RPMI8226 (cell line): ENCODE measurements around the gene PHLDA3.
"Not testable (repeated sequence)": the region's sequence is repeated elsewhere in the genome, so short reads cannot be mapped to it uniquely, and the experiment has no call there.

Experiments used
- DNase-seq: peaks from one replicate; pipeline ENCODE4 v3.0.0-alpha.2; 2015

The PHLDA3 gene

GRCh38 chr1:201503397-201504176, 34.6 kb upstream of the PHLDA3 start:
- no peak for DNase-seq

- no peak for DNase-seq
Measured at GRCh38 chr1:201502511-201502857, 33.5 kb upstream of the PHLDA3 start.

- peak; percentile 89 for DNase-seq
Measured at GRCh38 chr1:201501812-201502510, 33.0 kb upstream of the PHLDA3 start.

DNA sequence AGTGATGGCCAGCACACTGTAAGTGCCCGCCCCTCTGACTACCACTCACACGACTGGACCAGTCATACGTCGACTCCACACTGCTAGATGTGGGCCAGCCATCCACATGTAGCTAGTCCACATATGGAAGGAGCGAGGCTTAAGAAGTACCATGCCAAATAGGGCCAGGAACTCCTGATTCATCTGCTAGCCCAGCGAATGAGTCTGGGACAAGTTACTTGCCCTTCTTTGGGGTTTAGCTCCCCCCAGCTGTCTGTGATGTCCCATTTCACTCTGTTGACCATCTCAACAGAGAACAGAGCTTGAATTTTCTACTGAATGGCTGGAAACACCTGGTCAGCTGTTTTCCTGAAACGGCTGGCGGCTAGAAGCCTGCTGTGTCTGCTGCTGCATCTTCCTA, 32.2 kb upstream of the PHLDA3 start:
- DNase-seq, result peak; percentile 18

DNA sequence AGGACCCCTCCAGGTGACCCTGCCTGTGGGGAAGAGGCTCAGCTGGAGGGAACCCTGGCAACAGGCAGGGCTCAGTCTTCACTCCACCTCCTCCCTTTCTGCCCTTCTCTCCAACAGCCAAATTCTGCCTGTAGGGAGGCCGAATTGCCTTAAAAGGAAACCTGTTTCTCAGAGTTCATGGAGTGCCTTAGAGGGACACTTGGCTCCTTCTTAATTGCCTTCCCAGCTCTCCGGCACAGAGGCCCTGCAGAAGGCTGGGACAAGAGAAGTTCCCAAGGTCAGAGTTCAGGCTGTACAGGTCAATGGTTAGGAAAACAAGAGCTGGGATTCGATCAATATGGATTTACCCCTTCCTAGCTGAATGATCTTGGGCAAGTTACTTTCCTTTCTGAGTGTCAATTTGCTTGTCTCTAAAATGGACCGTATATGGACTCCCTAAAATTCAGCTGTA, 31.7 kb upstream of the PHLDA3 start:
- no peak for DNase-seq

- DNase-seq, result no peak
Measured at GRCh38 chr1:201499795-201500669, 31.0 kb upstream of the PHLDA3 start.

DNA sequence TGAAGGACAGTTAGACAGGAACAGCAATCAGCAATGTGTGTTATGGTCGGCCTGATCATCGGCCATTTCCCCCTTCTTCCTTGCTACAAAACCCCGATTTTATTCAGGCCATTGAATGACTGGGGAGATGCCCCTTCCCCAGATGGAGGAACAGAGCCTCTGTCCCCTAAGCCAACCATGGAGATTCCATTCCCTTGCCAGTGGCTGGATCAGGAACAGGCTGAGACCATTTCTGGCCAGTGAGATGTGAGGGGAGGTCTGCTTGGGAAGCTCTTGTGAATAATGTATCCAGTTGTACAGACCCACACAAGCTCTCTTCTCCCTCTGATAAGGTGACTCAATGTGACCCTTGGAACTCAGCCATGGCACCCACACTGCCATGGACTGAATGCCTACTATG, 30.2 kb upstream of the PHLDA3 start:
- DNase-seq, result no peak

GRCh38 chr1:201498621-201499020, 29.6 kb upstream of the PHLDA3 start:
- DNase-seq, result no peak

DNA sequence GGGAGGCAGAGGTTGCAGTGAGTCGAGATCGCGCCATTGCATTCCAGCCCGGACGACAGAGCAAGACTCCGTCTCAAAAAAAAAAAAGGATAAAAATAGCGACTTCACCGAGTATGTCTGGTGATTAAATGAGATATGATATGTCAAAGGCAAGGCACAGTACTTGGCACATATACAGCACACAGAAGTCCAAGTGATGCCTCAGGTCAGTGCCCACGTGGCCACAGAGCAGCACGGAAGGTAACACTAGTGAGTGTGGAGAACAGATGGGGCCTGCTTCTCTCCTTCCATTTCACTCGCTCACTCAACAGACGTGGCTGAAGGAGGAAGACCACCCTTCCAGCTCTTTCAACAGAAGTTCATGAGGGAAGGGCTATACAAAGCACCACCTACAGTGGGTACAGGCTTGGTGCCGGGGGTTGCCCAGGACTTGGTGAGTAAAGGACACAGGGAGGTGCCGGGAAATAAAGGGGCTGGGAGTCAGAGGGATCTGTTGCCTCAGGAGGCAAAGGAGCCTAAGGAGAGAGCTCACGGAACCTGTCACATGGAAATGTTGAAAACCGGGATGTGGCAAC, 29.0 kb upstream of the PHLDA3 start:
- DNase-seq, result no peak

DNA sequence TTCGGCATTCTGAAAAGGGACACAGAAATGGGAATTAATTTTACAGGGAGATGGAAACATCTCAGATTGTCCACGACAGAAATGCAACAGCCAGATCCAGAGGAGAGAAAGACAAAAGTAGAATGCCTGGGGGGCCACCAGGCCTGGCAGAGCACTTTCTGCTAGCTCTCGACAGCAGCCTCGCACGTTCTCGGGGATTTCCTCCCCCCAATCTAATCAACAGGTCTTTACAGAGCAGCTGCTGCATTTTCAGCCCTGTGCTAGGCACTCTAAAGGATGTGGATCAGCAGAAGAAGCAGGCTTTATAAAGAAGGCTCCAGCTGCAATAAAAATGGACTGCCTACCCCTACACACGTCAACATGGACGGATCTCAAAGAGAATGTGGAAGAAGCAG, 27.3 kb upstream of the PHLDA3 start:
- no peak for DNase-seq

- DNase-seq, result no peak
Measured at GRCh38 chr1:201495551-201496295, 26.7 kb upstream of the PHLDA3 start.

DNA sequence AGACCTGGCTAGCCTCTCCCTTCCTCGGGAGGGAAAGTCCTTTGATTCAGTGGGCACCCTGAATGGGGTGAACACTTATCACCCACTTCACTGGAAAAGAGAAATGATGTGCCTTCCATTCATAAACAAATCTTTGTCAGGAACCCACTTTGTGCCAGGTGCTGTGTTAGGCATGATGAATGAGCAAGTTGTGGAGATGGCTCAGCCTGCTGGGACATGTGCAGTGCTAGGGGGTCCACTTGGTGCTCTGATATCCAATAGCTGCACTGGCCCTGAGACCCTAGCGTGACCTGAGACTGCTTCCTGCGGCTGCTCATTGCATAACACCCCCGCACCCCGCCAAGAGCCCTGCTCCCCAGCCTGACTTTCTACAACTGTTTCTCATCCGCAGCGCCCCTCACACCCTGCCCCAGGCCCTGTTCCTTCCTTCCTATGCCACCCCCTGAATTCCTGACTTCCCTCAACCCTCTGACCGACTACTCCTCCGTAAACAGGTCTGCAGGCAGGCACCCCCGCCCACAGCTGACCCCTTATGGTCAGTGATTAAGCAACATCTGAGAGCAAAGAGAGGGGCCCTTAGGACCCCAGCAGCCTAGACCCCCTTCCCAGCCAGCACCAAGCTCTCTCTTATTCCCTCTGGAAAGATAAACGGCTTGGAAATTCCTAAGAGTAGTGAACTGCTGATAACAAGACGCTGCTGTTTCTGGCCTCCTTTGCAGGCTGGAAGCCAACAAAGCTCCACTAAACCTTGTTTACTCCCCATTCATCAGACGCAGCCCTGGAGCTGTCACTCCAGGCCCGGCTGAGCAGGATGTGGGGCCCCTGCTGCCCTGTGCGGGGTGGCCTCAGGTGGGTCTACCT, 25.0 kb upstream of the PHLDA3 start:
- no peak for DNase-seq

DNA sequence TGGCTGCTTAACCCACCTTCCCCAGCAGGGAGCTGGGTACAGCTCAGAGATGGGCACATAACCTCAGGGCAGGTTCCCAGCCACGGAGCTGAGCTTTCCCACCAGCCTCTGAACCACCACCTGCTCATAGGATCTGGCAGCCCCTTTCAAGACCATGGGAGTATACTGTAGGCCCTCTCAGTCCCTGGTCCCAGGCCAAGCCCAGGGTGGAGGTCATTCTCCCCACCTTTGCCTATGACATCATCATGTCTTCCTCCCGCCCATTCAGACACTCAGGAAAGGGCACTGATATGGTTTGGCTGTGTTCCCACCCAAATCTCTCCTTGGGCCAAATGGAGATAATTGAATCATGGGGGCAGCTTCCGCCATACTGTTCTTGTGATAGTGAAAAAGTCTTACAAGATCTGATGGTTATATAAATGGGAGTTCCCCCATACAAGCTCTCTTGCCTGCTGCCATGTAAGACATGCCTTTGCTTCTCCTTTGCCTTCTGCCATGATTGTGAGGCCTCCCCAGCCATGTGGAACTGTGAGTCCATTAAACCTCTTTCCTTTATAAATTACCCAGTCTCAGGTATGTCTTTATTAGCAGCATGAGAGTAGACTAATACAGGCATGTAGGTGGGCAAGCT, 24.2 kb upstream of the PHLDA3 start:
- not testable (repeated sequence) for DNase-seq

DNA sequence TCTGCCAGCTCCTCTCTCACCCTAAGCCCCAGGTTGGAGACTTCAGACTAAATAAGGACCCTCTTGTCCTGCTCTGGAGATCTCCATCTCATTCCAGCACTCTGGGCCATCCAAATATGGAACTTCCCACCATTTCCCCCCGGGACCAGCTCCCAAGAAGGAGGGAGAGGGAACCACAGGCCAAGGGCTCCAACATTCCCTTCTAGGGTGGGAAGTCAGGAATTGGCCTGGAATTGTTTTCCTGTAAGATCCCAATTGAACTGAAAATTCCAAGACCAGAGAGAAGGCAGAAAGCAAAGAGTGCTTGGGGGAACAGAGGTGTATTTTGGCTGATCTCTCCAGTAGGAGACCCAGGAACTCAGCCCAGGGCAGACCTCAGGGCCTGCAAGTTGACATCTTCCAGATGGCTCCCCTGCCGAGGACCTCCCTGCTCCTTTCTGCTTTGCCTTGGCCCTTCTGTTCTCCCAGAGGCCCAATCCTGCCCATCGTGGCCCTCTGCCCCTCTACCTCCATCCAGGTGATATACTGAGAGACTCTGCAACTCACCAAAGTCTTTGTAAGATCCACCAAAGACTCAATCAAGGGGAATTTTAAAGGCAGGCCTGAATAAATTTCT, 23.0 kb upstream of the PHLDA3 start:
- DNase-seq, result no peak

DNA sequence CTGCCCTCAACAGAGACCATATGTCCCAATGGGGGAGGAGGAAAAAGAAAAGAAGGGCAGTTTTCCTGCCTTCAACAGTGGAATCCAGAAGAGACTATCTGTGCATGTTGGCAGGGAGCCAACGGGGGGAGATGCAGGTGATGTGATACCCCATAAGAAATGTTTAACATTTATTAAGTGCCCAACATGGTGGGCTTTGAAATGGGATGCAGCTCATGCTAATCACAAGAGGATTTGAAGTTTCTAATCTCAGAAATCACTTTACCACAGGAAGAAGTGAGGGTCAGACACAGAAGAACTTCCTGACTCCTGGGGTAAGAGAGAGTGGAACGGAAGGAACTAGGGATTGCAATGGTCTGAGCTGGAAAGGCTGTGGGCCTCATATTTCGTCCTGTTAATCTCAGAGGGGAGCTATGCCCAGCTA, 21.7 kb upstream of the PHLDA3 start:
- no peak for DNase-seq

GRCh38 chr1:201489643-201490261, 20.8 kb upstream of the PHLDA3 start:
- no peak for DNase-seq

DNA sequence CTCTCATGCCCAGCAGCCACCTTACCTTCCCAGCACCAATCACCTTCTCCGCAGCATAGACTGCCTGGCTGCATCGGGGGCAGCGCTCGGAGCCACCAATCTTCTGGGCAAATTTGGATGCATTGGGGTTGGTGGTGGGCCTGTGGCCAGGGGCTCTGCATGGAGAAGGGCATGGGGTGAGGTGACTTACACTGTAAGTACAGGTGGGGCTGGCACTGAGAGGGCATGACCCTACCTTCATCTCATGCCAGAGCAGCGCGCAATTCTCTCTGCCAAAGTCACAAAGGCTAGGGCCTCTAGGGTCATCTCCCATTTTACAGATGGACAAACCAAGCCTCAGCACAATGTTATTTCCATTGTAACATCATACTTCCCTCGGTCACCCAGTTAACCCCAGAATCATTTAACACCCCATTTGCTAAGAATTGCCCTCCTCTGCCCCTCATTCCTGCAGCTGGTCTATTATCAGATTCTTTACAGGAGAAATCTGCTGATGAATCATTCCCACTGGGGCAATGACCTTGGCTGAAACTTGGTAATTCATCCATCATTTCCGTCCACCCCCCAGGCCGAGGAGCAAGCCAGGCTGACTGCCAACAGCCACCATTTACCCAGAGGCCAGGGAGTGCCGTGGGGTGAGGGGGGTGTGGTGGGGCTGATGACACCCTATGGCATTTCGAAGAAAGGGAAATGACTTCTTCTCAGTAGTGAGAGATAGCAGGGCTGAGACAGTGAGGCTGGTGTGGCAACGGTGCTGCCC, 20.0 kb upstream of the PHLDA3 start:
- peak; percentile 24 for DNase-seq

DNA sequence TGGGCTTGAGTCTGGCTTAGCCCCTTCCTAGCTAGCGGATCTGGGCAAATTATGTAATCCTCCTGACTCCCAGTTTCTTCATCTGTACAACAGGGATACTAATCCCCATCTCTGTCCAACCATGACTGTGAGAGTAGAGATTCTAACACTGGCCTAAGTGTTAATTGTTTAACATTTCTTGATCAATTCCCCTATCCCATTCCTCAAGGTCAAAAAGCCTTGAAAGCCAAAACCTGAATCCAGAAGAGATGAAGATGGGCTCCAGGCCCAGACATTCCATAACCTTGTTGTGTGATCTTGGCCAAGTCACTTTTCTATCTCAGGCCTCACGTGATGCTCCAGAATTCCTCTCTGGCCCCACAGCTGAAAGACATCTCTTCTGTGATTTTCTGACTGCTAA, 18.8 kb upstream of the PHLDA3 start:
- no peak for DNase-seq

DNA sequence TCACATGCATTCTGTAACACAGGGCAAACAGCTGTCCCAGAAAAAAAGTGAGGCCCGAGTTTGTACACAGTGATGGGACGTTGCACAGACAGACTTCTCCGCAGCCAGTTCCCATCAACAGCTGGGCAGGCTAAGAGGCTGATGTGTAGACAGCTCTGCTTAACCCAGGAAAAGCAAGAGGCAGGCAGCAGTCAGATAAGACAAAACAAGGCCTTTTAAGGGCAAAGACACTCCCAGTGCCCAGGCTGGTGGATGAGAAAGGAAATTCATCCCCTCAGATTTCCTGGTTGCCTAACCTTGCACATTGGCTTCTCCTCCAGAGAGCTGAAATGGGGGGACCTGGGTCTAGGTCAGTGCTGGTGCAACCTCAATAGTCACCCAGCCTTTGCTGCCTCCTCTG, 17.2 kb upstream of the PHLDA3 start:
- DNase-seq, result no peak
